ENCODE data around the gene CEMIP.

DNA sequence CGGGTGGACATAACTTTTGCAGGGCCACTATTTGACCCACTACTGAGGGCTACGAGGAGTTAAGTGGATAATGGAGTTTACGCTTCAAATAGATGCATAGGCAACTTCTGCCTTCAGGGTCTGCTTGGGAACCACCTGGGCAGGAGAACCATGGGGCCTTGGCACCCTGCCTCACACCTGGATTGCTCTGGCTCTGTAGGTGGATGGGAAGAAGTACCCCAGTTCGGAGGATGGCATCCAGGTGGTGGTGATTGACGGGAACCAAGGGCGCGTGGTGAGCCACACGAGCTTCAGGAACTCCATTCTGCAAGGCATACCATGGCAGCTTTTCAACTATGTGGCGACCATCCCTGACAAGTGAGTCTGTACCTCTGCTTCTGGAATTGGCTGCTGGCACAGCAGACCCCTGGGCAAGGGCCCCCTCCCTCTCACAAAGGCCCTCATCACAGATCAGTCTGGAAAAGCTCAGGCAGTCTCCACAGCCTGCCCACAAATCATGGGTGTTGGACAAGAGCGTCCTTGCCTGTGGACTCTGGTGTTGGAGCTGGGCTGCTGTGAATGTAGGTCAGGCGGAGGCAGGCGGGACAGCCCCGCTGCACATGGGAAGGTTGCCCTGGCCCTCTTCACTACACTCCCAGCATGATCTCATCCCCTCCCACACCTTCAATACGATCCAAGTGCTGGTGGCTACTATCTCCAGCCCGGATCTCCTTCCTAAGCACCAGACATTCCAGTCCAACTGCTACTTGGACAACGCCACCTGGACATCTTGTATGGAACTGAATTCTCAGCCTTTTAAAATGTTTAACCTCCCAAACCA, 163.8 kb downstream of the CEMIP start:
- TF ChIP-seq, protein P1, sequence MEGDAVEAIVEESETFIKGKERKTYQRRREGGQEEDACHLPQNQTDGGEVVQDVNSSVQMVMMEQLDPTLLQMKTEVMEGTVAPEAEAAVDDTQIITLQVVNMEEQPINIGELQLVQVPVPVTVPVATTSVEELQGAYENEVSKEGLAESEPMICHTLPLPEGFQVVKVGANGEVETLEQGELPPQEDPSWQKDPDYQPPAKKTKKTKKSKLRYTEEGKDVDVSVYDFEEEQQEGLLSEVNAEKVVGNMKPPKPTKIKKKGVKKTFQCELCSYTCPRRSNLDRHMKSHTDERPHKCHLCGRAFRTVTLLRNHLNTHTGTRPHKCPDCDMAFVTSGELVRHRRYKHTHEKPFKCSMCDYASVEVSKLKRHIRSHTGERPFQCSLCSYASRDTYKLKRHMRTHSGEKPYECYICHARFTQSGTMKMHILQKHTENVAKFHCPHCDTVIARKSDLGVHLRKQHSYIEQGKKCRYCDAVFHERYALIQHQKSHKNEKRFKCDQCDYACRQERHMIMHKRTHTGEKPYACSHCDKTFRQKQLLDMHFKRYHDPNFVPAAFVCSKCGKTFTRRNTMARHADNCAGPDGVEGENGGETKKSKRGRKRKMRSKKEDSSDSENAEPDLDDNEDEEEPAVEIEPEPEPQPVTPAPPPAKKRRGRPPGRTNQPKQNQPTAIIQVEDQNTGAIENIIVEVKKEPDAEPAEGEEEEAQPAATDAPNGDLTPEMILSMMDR (conservative IDR thresholded peaks at IDR 0.05; ENCODE audit: low read length), result no peak
- TF ChIP-seq EZH2phosphoT487 (IDR thresholded peaks at IDR 0.05; ENCODE audit: borderline replicate concordance, low read depth, low read length), result no peak

All from OCI-LY7 (cell line).